SK-N-SH (cell line): ENCODE data around the gene PROM2.

Source experiments
- CHD2 ChIP-seq: fragments of 150-350 bp; IDR thresholded peaks from 2 replicates; pipeline ENCODE4 v1.6.1; 2018; ENCODE audit warnings: low read length; ENCODE audit not compliant: partially characterized antibody
- CTCF ChIP-seq: fragments of 200-600 bp; sonication (generic); IDR thresholded peaks from 2 replicates; pipeline ENCODE4 v1.6.1; 2017; ENCODE audit warnings: antibody characterized with exemption, mild to moderate bottlenecking, moderate library complexity
- EZH2phosphoT487 ChIP-seq: fragments of 200-600 bp; sonication (generic); IDR thresholded peaks from 2 replicates; pipeline ENCODE4 v1.6.1; 2017; ENCODE audit warnings: low read depth, mixed run types, mild to moderate bottlenecking, antibody characterized with exemption, moderate library complexity, borderline replicate concordance
- MXI1 ChIP-seq: IDR thresholded peaks from 2 replicates; pipeline ENCODE4 v1.6.1; 2012; ENCODE audit warnings: mild to moderate bottlenecking, low read depth, low read length, improper control_type of control experiment
- NRF1 ChIP-seq: IDR thresholded peaks from 2 replicates; pipeline ENCODE4 v1.6.1; 2012; ENCODE audit warnings: low read depth, mild to moderate bottlenecking, low read length
- POLR2AphosphoS5 ChIP-seq: IDR thresholded peaks from 2 replicates; pipeline ENCODE4 v1.6.1; 2012; ENCODE audit warnings: low read depth, low read length
- REST ChIP-seq: IDR thresholded peaks from 2 replicates; pipeline ENCODE4 v1.6.1; 2012; ENCODE audit warnings: mild to moderate bottlenecking, low read depth, low read length, moderate library complexity

GRCh38 chr2:95291222-95291621 lies 17.0 kb downstream of the PROM2 start:
- no peak for TF ChIP-seq CHD2
- TF ChIP-seq MXI1: no peak
- no peak for TF ChIP-seq NRF1
- TF ChIP-seq CTCF: no peak
- TF ChIP-seq POLR2AphosphoS5: no peak
- no peak for TF ChIP-seq EZH2phosphoT487
- TF ChIP-seq REST: no peak
